ENCODE measurements around the gene CSNK1D. TPM values are rescaled to one million over a fixed set of nuclear protein-coding genes. Genes with fewer than 3 reads are reported as not detected.
A peak's percentile ranks its signal among the peaks of the same experiment; 100 is the strongest.

Gene CSNK1D
- total RNA-seq, 2 experiments from 2014 or later: 116 TPM

GRCh38 chr17:82235775-82236141, 37.7 kb downstream of the CSNK1D start:
- H3K27me3 Mint-ChIP-seq: no peaks in the 10 kb centered on the region
- H3K4me3 Mint-ChIP-seq: no peak overlapping the region
- no peaks in the 10 kb centered on the region for H3K9me3 Mint-ChIP-seq
- CTCF ChIA-PET: interaction anchor here (0.8 to 3.3 kb wide), 17 partner anchors 16 to 213 kb away, joined by 3 to 20 read pairs (median 5); partner anchors contain the start of genes CCDC57, CD7, HEXD and RAC3
- H3K27ac Mint-ChIP-seq: peak overlapping the region; percentile 31
- peaks cover 57% of the 10 kb centered on the region for H3K4me1 Mint-ChIP-seq
- no peak for DNase-seq
- peaks cover 25% of the 10 kb centered on the region for H3K36me3 Mint-ChIP-seq (ENCODE audit: low read depth)
- POLR2A ChIA-PET: interaction anchor here (0.9 to 4.7 kb wide), 8 partner anchors 18 to 213 kb away, joined by 3 to 21 read pairs (median 4); partner anchors contain the start of gene CCDC57

GRCh38 chr17:82235056-82235774, 38.3 kb downstream of the CSNK1D start:
- H3K27ac Mint-ChIP-seq: no peak overlapping the region
- H3K4me1 Mint-ChIP-seq: peaks cover 53% of the 10 kb centered on the region
- H3K4me3 Mint-ChIP-seq: no peak overlapping the region

GRCh38 chr17:82234211-82235055, 39.1 kb downstream of the CSNK1D start:
- Mint-ChIP-seq H3K27ac (no peak overlapping the region), H3K27me3 (no peaks in the 10 kb centered on the region), H3K36me3 (ENCODE audit: low read depth) (peaks cover 28% of the 10 kb centered on the region), H3K4me1 (peaks cover 50% of the 10 kb centered on the region), H3K9me3 (no peaks in the 10 kb centered on the region), H3K4me3 (no peak overlapping the region)
- DNase-seq: no peak
- ChIA-PET CTCF (interaction anchor here (1.1 to 3.3 kb wide), 6 partner anchors 28 to 195 kb away, joined by 3 to 20 read pairs (median 9); partner anchors contain the start of gene HEXD), POLR2A (interaction anchor here (0.8 to 4.7 kb wide), 5 partner anchors 22 to 214 kb away, joined by 3 to 21 read pairs (median 3); partner anchors contain the start of genes CCDC57 and SECTM1)

More at GRCh38 chr17:82235056-82235774, 38.3 kb downstream of the CSNK1D start:
- DNase-seq: no peak
- H3K36me3 Mint-ChIP-seq (ENCODE audit: low read depth): peaks cover 24% of the 10 kb centered on the region
- H3K27me3 Mint-ChIP-seq: no peaks in the 10 kb centered on the region
- ChIA-PET POLR2A (interaction anchor here (0.8 to 4.7 kb wide), 7 partner anchors 23 to 214 kb away, joined by 3 to 21 read pairs (median 3); partner anchors contain the start of genes CCDC57 and SECTM1), CTCF (interaction anchor here (0.9 to 3.3 kb wide), 12 partner anchors 28 to 214 kb away, joined by 3 to 20 read pairs (median 6); partner anchors contain the start of genes CD7 and HEXD)
- H3K9me3 Mint-ChIP-seq: no peaks in the 10 kb centered on the region

GRCh38 chr17:82232876-82233785, 40.4 kb downstream of the CSNK1D start:
- Mint-ChIP-seq H3K4me3 (no peak overlapping the region), H3K27ac (no peak overlapping the region)

GRCh38 chr17:82232322-82232820, 41.1 kb downstream of the CSNK1D start:
- H3K4me1 Mint-ChIP-seq: peaks cover 39% of the 10 kb centered on the region
- peak; percentile 19 for DNase-seq
- H3K27ac Mint-ChIP-seq: no peak overlapping the region
- no peaks in the 10 kb centered on the region for H3K27me3 Mint-ChIP-seq
- CTCF ChIA-PET: no interaction called here
- POLR2A ChIA-PET: interaction anchor here (0.7 kb wide), 1 partner anchor 9 kb away, joined by 4 read pairs; no protein-coding TSS in a partner anchor
- H3K36me3 Mint-ChIP-seq (ENCODE audit: low read depth): peaks cover 18% of the 10 kb centered on the region
- no peaks in the 10 kb centered on the region for H3K9me3 Mint-ChIP-seq
- peak overlapping the region; percentile 17 for H3K4me3 Mint-ChIP-seq

More at GRCh38 chr17:82232876-82233785, 40.4 kb downstream of the CSNK1D start:
- Mint-ChIP-seq H3K9me3 (no peaks in the 10 kb centered on the region), H3K4me1 (peaks cover 38% of the 10 kb centered on the region), H3K27me3 (no peaks in the 10 kb centered on the region), H3K36me3 (ENCODE audit: low read depth) (peaks cover 22% of the 10 kb centered on the region)
- no peak for DNase-seq
- ChIA-PET CTCF (no interaction called here), POLR2A (interaction anchor here (0.7 kb wide), 1 partner anchor 8 kb away, joined by 4 read pairs; no protein-coding TSS in a partner anchor)

- CTCF ChIA-PET: no interaction called here
- H3K36me3 Mint-ChIP-seq (ENCODE audit: low read depth): peaks cover 17% of the 10 kb centered on the region
- peak; percentile 35 for DNase-seq
- no peaks in the 10 kb centered on the region for H3K27me3 Mint-ChIP-seq
- H3K9me3 Mint-ChIP-seq: no peaks in the 10 kb centered on the region
- H3K27ac Mint-ChIP-seq: no peak overlapping the region
- H3K4me3 Mint-ChIP-seq: peak overlapping the region; percentile 17
- peaks cover 42% of the 10 kb centered on the region for H3K4me1 Mint-ChIP-seq
- POLR2A ChIA-PET: interaction anchor here (0.9 kb wide), 1 partner anchor 10 kb away, joined by 3 read pairs; no protein-coding TSS in a partner anchor
Observed at GRCh38 chr17:82231562-82232321, 41.8 kb downstream of the CSNK1D start.

- H3K4me3 Mint-ChIP-seq: no peak overlapping the region
- no peaks in the 10 kb centered on the region for H3K9me3 Mint-ChIP-seq
- ChIA-PET CTCF (no interaction called here), POLR2A (interaction anchor here (0.9 kb wide), 1 partner anchor 11 kb away, joined by 3 read pairs; no protein-coding TSS in a partner anchor)
- no peaks in the 10 kb centered on the region for H3K27me3 Mint-ChIP-seq
- H3K4me1 Mint-ChIP-seq: peaks cover 37% of the 10 kb centered on the region
- DNase-seq: no peak
- H3K36me3 Mint-ChIP-seq (ENCODE audit: low read depth): peaks cover 16% of the 10 kb centered on the region
- no peak overlapping the region for H3K27ac Mint-ChIP-seq
Observed at GRCh38 chr17:82231312-82231561, 42.3 kb downstream of the CSNK1D start.

GRCh38 chr17:82230609-82231311, 42.7 kb downstream of the CSNK1D start:
- Mint-ChIP-seq H3K36me3 (ENCODE audit: low read depth) (peaks cover 12% of the 10 kb centered on the region), H3K4me3 (peak overlapping the region; percentile 91), H3K9me3 (no peaks in the 10 kb centered on the region), H3K27me3 (no peaks in the 10 kb centered on the region), H3K4me1 (peaks cover 32% of the 10 kb centered on the region), H3K27ac (no peak overlapping the region)
- peak; percentile 76 for DNase-seq
- POLR2A ChIA-PET: interaction anchor here (0.8 to 2.9 kb wide), 7 partner anchors 8 to 133 kb away, joined by 3 to 27 read pairs (median 18); partner anchors contain the start of genes CCDC57 and FASN
- CTCF ChIA-PET: no interaction called here

- Mint-ChIP-seq H3K36me3 (ENCODE audit: low read depth) (peaks cover 12% of the 10 kb centered on the region), H3K4me3 (peak overlapping the region; percentile 91), H3K27me3 (no peaks in the 10 kb centered on the region), H3K27ac (peak overlapping the region; percentile 81), H3K9me3 (no peaks in the 10 kb centered on the region), H3K4me1 (peaks cover 27% of the 10 kb centered on the region)
- POLR2A ChIA-PET: interaction anchor here (0.8 to 2.9 kb wide), 16 partner anchors 9 to 313 kb away, joined by 3 to 27 read pairs (median 5); partner anchors contain the start of genes CCDC57, CSNK1D and FASN
- DNase-seq: peak; percentile 21
- CTCF ChIA-PET: interaction anchor here (1.6 to 2.5 kb wide), 2 partner anchors 24 to 30 kb away, joined by 7 to 11 read pairs; no protein-coding TSS in a partner anchor
Observed at GRCh38 chr17:82229698-82230608, 43.5 kb downstream of the CSNK1D start.
